Lung (tissue), 12 donors: ENCODE measurements around the gene XXYLT1. TPM values are rescaled to one million over a fixed set of nuclear protein-coding genes. Genes with fewer than 3 reads are reported as not detected.

ENCODE experiments used
- ATAC-seq: fragments of 200-7000 bp; cut with Tn5 transposase; one replicate; pipeline ENCODE4 v1.9.1; 2020; ENCODE audit warnings: moderate number of reproducible peaks; ENCODE audit not compliant: insufficient read depth, low FRiP score
- DNase-seq, 3 donors: peaks; one replicate each; pipeline ENCODE4 v3.0.0-alpha.2; 2013 to 2017
- H3K27ac ChIP-seq, 2 donors: one replicate each; pipeline ENCODE4 v1.5.1; 2013; ENCODE audit warnings: mild to moderate bottlenecking in 2 of 2, moderate library complexity in 2 of 2, control low read depth in 1 of 2, inconsistent platforms in 1 of 2, low read depth in 1 of 2, low read length in 1 of 2
- H3K27me3 ChIP-seq, 3 donors: one replicate each; pipeline ENCODE4 v1.5.1; 2013; ENCODE audit warnings: low read length in 2 of 3; ENCODE audit not compliant: control insufficient read depth in 3 of 3, insufficient read depth in 3 of 3
- H3K36me3 ChIP-seq, 4 donors: one replicate each; pipeline ENCODE4 v1.5.1; 2013; ENCODE audit warnings: low read length in 4 of 4, mild to moderate bottlenecking in 1 of 4, moderate library complexity in 1 of 4; ENCODE audit not compliant: control insufficient read depth in 4 of 4, insufficient read depth in 4 of 4
- H3K4me1 ChIP-seq, 5 donors: one replicate each; pipeline ENCODE4 v1.5.1; 2013; ENCODE audit warnings: low read length in 5 of 5, mild to moderate bottlenecking in 2 of 5, moderate library complexity in 1 of 5; ENCODE audit not compliant: control insufficient read depth in 5 of 5, insufficient read depth in 5 of 5
- H3K4me3 ChIP-seq: one replicate; pipeline ENCODE4 v1.5.1; 2013; ENCODE audit warnings: mild to moderate bottlenecking, control low read depth, moderate library complexity
- H3K9ac ChIP-seq, 2 donors: one replicate each; pipeline ENCODE4 v1.5.1; 2013; ENCODE audit warnings: low read length in 2 of 2, control low read depth in 1 of 2; ENCODE audit not compliant: insufficient read depth in 1 of 2
- H3K9me3 ChIP-seq, 4 donors: one replicate each; pipeline ENCODE4 v1.5.1; 2013; ENCODE audit warnings: low read length in 3 of 4, mild to moderate bottlenecking in 1 of 4, moderate library complexity in 1 of 4; ENCODE audit not compliant: control insufficient read depth in 4 of 4, insufficient read depth in 3 of 4
- CTCF ChIP-seq: IDR thresholded peaks from 2 replicates; pipeline ENCODE4 v1.5.1; 2012; ENCODE audit warnings: mild to moderate bottlenecking; ENCODE audit errors: control extremely low read depth, extremely low read depth
- WGBS, 2 donors: extraction: QIAGEN DNeasy Blood & Tissue Kit; methylation state at CpG; one replicate each; pipeline ENCODE4 v1.1.7; 2013; 5-methylcytosine and 5-hydroxymethylcytosine counted together
- polyA plus RNA-seq, 2 donors: library from polyadenylated mRNA; stranded (reverse); fragments of 200-250 nt; gene quantifications; one replicate each; pipeline ENCODE4 v1.2.1, GENCODE V29; 2013
- total RNA-seq, 2 donors: library from RNA; depleted of rRNA in 1 of 2; stranded (reverse); fragments of >200 nt in 1 of 2; gene quantifications; one replicate each; pipeline ENCODE4 v1.2.1, GENCODE V29; 2014 to 2021
- donor health status: control.
- donor health status: control.
- donor health status: Bipolar disorder and iron deficiency.
- donor health status: healthy.
- donor health status: DM: yes; HTN: yes; CAD: no.

XXYLT1 gene
- total and polyA plus RNA-seq, 4 donors: 4.7 to 15.4 (median 11.4) TPM

- H3K27ac ChIP-seq: no peak overlapping the region
- DNase-seq (no peak), ATAC-seq (no peak)
- no peaks in the 10 kb centered on the region for H3K36me3 ChIP-seq
- WGBS, 2 donors: 67 to 83% methylated on average over 7 of the region's 7 CpGs
- H3K27me3 ChIP-seq: no peaks in the 10 kb centered on the region
- no peak overlapping the region for H3K9ac ChIP-seq
- peaks cover 0 to 10% (median 5%) of the 10 kb centered on the region in 5 donors for H3K4me1 ChIP-seq
- no peak for TF ChIP-seq CTCF
- no peaks in the 10 kb centered on the region for H3K9me3 ChIP-seq
- H3K4me3 ChIP-seq: no peak overlapping the region
Observed at GRCh38 chr3:195095704-195096036, 175.3 kb downstream of the XXYLT1 start.

- 72 to 88% methylated on average over 18 to 19 of the region's 19 CpGs for WGBS, 2 donors
- H3K27ac ChIP-seq: no peak overlapping the region
Observed at GRCh38 chr3:195095035-195095703, 175.8 kb downstream of the XXYLT1 start.

GRCh38 chr3:195094191-195094921 lies 176.6 kb downstream of the XXYLT1 start:
- H3K27ac ChIP-seq: no peak overlapping the region
- 69 to 88% methylated on average over 32 of the region's 32 CpGs for WGBS, 2 donors
- no peak for TF ChIP-seq CTCF
- H3K9me3 ChIP-seq: no peaks in the 10 kb centered on the region
- ATAC-seq (no peak), DNase-seq (no peak)
- H3K9ac ChIP-seq: no peak overlapping the region
- H3K4me1 ChIP-seq: peaks cover 0 to 10% (median 1%) of the 10 kb centered on the region in 5 donors
- H3K27me3 ChIP-seq: no peaks in the 10 kb centered on the region
- H3K36me3 ChIP-seq: no peaks in the 10 kb centered on the region
- no peak overlapping the region for H3K4me3 ChIP-seq

More at GRCh38 chr3:195095035-195095703, 175.8 kb downstream of the XXYLT1 start:
- H3K4me1 ChIP-seq: peaks cover 0 to 10% (median 2%) of the 10 kb centered on the region in 5 donors
- H3K4me3 ChIP-seq: no peak overlapping the region
- no peak for DNase-seq
- no peaks in the 10 kb centered on the region for H3K36me3 ChIP-seq
- no peaks in the 10 kb centered on the region for H3K27me3 ChIP-seq
- ATAC-seq: no peak
- no peaks in the 10 kb centered on the region for H3K9me3 ChIP-seq
- H3K9ac ChIP-seq: no peak overlapping the region
- TF ChIP-seq CTCF: no peak
